Measurements from ENCODE around the gene FBXL19.

DNA sequence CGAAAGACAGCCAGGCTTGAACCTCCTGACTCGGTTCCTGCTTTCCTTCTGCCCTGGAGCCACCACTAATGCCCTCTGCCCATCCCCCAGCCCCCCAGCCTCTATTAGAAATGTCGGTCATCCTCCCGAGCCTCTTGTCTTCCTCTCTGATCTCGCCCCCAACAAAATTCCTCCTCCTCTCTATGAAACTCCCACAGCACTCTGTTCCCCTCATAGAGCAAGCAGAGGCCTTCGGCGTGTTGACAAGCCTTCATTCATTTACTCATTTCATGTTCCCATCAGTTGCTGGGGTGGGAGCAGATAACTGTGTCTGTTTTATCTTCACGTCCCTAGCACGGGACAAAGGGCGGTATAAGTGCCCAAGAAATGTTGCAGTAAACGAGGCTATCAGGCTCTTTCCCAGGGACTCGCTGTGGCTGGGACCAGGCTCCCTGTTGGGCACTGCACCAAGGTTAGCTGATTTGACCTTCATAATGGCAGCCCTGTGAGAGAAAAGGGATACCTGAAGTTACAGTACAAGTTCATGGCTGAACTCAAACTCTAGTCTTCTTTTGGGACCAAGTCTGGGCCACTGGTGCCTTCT lies 7.8 kb downstream of the FBXL19 start:
- TF ChIP-seq GATA2 (IDR thresholded peaks at IDR 0.05; ENCODE audit: low read depth, low read length) = no peak
- TF ChIP-seq GATA3 (IDR thresholded peaks at IDR 0.05; ENCODE audit: low read depth, low read length) = no peak

All from SH-SY5Y (cell line).